Lower lobe of right lung (tissue), 2 donors: ENCODE measurements around the gene OGFR. TPM values are rescaled to one million over a fixed set of nuclear protein-coding genes. Genes with fewer than 3 reads are reported as not detected.
A peak's percentile ranks its signal among the peaks of the same experiment; 100 is the strongest.

Experiments used
- ATAC-seq, 2 donors: fragments of 200-7000 bp; cut with Tn5 transposase; one replicate each; pipeline ENCODE4 v1.9.1; 2020 to 2022; ENCODE audit warnings: mild to moderate bottlenecking in 2 of 2, moderate library complexity in 2 of 2
- DNase-seq: peaks from one replicate; pipeline ENCODE4 v3.0.0-alpha.2; 2020
- H3K27ac ChIP-seq: fragments of 200-600 bp; one replicate; pipeline ENCODE4 v1.8.0; 2022
- H3K27me3 ChIP-seq: fragments of 200-600 bp; one replicate; pipeline ENCODE4 v1.8.0; 2022; ENCODE audit warnings: low read depth
- H3K36me3 ChIP-seq: fragments of 200-600 bp; one replicate; pipeline ENCODE4 v1.8.0; 2022; ENCODE audit warnings: mild to moderate bottlenecking
- H3K4me1 ChIP-seq: fragments of 200-600 bp; one replicate; pipeline ENCODE4 v1.8.0; 2022
- H3K4me3 ChIP-seq: fragments of 200-600 bp; one replicate; pipeline ENCODE4 v1.8.0; 2022; ENCODE audit warnings: mild to moderate bottlenecking
- H3K9me3 ChIP-seq: fragments of 200-600 bp; one replicate; pipeline ENCODE4 v1.8.0; 2022
- intact Hi-C: fragments of 100-400 bp; cut with DNase I; formaldehyde crosslinking; loops from one replicate; pipeline ENCODE4 v1.11.0; 2022
- long read RNA-seq: library from polyadenylated mRNA; unstranded; transcript quantifications from one replicate; pipeline ENCODE4 v2.0.0, GENCODE V29; 2021
- total RNA-seq: library from RNA; stranded (reverse); fragmentation: NEBNext Ultra II Directional; extraction: Animal tissue kit (Norgen Biotek cat#: 25700); gene quantifications from one replicate; pipeline ENCODE4 v1.2.1, GENCODE V29; 2021
- TF ChIP-seq, protein P1 (sequence below): fragments of 200-600 bp; IDR thresholded peaks from one replicate; pipeline ENCODE4 v1.8.0; 2022; ENCODE audit warnings: antibody characterized with exemption, mild to moderate bottlenecking
- donor health status: DM: no; HTN: yes; CAD: no; lungs with severe emphysema.

Gene OGFR, protein sequence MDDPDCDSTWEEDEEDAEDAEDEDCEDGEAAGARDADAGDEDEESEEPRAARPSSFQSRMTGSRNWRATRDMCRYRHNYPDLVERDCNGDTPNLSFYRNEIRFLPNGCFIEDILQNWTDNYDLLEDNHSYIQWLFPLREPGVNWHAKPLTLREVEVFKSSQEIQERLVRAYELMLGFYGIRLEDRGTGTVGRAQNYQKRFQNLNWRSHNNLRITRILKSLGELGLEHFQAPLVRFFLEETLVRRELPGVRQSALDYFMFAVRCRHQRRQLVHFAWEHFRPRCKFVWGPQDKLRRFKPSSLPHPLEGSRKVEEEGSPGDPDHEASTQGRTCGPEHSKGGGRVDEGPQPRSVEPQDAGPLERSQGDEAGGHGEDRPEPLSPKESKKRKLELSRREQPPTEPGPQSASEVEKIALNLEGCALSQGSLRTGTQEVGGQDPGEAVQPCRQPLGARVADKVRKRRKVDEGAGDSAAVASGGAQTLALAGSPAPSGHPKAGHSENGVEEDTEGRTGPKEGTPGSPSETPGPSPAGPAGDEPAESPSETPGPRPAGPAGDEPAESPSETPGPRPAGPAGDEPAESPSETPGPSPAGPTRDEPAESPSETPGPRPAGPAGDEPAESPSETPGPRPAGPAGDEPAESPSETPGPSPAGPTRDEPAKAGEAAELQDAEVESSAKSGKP
- total RNA-seq: 69.4 TPM
- long read RNA-seq, full-length matches to known transcripts: 141 of 217 reads
- long read RNA-seq, partial matches to known transcripts: 53 of 217 reads
- long read RNA-seq, other reads (novel, unspliced or antisense): 23 of 217 reads

DNA sequence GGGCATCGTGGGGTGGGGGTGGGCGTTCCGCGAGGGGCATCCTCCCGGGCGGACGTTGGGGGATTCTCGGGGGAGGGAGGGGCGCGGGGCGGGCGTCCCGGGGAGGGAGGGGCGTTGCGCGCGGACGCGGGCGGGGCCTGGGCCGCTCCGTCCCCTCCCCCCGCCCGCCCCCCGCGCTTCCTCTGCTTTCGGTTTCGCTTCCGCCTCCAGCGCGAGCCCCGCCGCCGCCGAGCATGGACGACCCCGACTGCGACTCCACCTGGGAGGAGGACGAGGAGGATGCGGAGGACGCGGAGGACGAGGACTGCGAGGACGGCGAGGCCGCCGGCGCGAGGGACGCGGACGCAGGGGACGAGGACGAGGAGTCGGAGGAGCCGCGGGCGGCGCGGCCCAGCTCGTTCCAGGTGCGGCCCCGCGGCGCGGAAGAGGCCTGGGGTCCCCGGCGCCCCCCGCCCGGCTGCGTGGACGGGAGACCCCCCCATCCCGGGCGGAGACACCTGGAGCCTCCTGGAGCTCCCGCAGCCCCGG, at the start of gene OGFR:
Gene OGFR, plus strand, starts transcription at position 209 of the 528 bp plus-strand sequence. Its CDS starts 25 bp downstream, at position 234.
- Histone ChIP-seq H3K27me3 (no peaks in the 10 kb centered on the region), H3K27ac (peak within 1 kb of the TSS; percentile 90), H3K36me3 (peaks cover 42% of the 10 kb centered on the region), H3K4me1 (peaks cover 31% of the 10 kb centered on the region), H3K9me3 (no peaks in the 10 kb centered on the region), H3K4me3 (peak within 1 kb of the TSS; percentile 96)
- DNase-seq (peak; percentile 77), ATAC-seq (peak; percentile 49 to 74)
- intact Hi-C loops: no loop called here
- TF ChIP-seq, protein P1, sequence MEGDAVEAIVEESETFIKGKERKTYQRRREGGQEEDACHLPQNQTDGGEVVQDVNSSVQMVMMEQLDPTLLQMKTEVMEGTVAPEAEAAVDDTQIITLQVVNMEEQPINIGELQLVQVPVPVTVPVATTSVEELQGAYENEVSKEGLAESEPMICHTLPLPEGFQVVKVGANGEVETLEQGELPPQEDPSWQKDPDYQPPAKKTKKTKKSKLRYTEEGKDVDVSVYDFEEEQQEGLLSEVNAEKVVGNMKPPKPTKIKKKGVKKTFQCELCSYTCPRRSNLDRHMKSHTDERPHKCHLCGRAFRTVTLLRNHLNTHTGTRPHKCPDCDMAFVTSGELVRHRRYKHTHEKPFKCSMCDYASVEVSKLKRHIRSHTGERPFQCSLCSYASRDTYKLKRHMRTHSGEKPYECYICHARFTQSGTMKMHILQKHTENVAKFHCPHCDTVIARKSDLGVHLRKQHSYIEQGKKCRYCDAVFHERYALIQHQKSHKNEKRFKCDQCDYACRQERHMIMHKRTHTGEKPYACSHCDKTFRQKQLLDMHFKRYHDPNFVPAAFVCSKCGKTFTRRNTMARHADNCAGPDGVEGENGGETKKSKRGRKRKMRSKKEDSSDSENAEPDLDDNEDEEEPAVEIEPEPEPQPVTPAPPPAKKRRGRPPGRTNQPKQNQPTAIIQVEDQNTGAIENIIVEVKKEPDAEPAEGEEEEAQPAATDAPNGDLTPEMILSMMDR: no peak

DNA sequence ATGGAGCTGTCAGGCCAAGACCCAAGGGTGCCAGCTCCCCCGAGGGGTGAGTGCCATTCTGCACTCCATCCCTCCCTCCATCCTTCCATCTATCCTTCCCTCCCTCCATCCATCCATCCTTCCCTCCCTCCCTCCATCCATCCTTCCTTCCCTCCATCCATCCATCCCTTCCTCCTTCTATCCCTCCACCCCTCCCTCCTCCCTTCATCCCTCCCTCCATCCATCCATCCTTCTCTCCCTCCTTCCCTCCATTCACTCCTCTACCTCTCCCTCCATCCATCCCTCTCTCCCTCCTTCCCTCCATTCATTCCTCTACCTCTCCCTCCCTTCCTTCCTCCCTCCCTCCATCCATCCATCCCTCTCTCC, 49.7 kb upstream of the OGFR start:
- DNase-seq (no peak), ATAC-seq (no peak)
- TF ChIP-seq, protein P1: no peak
- no peaks in the 10 kb centered on the region for H3K9me3 ChIP-seq
- H3K4me3 ChIP-seq: no peak overlapping the region
- H3K27ac ChIP-seq: no peak overlapping the region
- no peaks in the 10 kb centered on the region for H3K4me1 ChIP-seq
- intact Hi-C loops: no loop called here
- H3K27me3 ChIP-seq: peaks cover 25% of the 10 kb centered on the region
- H3K36me3 ChIP-seq: no peaks in the 10 kb centered on the region

DNA sequence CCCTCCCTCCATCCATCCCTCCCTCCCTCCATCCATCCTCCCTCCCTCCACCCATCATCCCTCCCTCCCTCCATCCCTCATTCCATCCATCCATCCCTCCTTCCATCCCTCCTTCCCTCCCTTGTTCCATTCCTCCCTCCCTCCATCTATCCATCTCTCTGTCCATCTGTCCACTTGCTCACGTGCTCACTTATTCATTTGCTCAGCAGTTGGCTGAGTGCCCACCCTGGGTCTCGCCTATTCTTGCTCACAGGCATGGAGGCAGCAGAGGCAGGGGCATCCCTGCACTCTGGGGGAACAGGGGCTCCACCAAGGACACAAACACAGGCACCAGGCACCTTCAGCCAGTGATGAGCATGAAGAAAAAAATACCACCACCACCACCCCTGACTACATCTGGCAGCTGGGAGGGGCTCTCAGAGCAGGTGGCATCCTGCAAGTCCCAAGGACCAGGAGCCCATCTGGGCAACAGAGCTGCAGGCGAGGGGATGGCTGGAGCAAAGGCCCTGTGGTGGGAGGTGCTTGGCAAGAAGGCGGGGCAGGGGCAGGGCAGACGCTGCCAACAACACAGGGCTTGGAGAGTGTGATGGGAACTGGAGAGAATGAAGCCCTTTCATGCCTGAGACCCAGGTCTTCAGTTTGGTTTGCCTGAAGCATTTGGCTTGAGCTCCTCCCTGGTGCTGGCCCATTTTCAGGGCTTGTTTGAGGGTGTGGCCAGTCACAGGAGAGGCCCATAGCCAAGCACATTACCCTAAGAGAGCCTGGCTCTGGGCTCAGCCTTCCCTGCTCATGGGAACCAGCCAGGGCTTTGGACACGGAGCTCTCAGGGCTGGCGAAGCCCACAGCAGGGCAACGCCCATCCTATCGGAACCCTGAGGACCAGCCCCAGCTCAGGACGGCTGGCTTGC, 48.6 kb upstream of the OGFR start:
- ATAC-seq (no peak), DNase-seq (peak; percentile 26)
- no peaks in the 10 kb centered on the region for H3K9me3 ChIP-seq
- TF ChIP-seq, protein P1: no peak
- no peak overlapping the region for H3K4me3 ChIP-seq
- H3K27me3 ChIP-seq: peaks cover 33% of the 10 kb centered on the region
- no peak overlapping the region for H3K27ac ChIP-seq
- intact Hi-C loops: no loop called here
- H3K36me3 ChIP-seq: no peaks in the 10 kb centered on the region
- H3K4me1 ChIP-seq: no peaks in the 10 kb centered on the region

DNA sequence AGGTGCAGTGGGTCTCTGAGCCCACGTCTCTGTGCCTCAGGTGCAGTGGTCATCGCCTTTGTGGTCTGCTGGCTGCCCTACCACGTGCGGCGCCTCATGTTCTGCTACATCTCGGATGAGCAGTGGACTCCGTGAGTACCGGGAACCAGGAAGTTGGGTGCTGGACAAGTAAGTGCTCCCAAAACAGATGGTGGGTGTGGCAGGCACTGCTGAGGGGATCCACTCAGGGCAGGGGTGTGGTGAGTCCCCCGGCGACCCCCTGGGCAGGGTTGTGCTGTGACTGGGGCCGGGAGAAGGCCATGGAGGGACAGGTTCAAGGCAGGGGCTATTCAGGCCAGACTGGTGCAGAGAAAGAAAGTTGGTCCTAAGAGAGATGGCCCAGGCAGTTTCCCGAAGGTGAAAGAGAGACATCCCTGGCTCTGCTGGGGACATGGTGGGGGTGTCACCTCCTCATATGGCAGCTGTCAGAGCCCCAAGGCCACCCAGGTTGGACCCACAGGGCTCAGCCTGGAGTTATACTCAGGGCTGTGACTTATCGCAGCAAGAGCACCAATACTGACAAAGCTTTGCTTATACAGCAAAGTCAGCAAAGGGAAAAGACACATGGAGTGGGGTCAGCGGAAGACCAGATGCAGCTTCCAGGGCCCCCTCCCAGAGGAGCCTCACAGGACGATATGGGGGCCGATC, 46.3 kb upstream of the OGFR start:
- peaks cover 23% of the 10 kb centered on the region for H3K27me3 ChIP-seq
- H3K4me3 ChIP-seq: no peak overlapping the region
- H3K36me3 ChIP-seq: no peaks in the 10 kb centered on the region
- DNase-seq (peak; percentile 21), ATAC-seq (no peak)
- H3K9me3 ChIP-seq: no peaks in the 10 kb centered on the region
- H3K27ac ChIP-seq: no peak overlapping the region
- intact Hi-C loops: no loop called here
- TF ChIP-seq, protein P1: no peak
- no peaks in the 10 kb centered on the region for H3K4me1 ChIP-seq
